IPS DF 6.9 (cell line): Measurements from ENCODE around the gene ADAMTS20.
"Not testable (repeated sequence)": the region's sequence is repeated elsewhere in the genome, so short reads cannot be mapped to it uniquely, and the experiment has no call there.

Experiments used
- DNase-seq: peaks from one replicate; pipeline ENCODE4 v3.0.0-alpha.2; 2013; ENCODE audit warnings: low read depth, low spot score
- H3K27ac ChIP-seq: one replicate; pipeline ENCODE4 v1.5.1; 2013; ENCODE audit warnings: low read length, control low read depth
- H3K27me3 ChIP-seq: 2 replicates; pipeline ENCODE4 v1.6.1; 2013; ENCODE audit warnings: mild to moderate bottlenecking, low read length; ENCODE audit not compliant: control insufficient read depth, insufficient read depth
- H3K36me3 ChIP-seq: 2 replicates; pipeline ENCODE4 v1.6.1; 2013; ENCODE audit warnings: low read length; ENCODE audit not compliant: control insufficient read depth, insufficient read depth
- H3K4me1 ChIP-seq: 2 replicates; pipeline ENCODE4 v1.6.1; 2013; ENCODE audit warnings: low read length; ENCODE audit not compliant: control insufficient read depth, insufficient read depth
- H3K4me3 ChIP-seq: 2 replicates; pipeline ENCODE4 v1.5.1; 2013; ENCODE audit warnings: mild to moderate bottlenecking, low read length
- H3K9me3 ChIP-seq: 2 replicates; pipeline ENCODE4 v1.6.1; 2013; ENCODE audit warnings: low read length, inconsistent platforms; ENCODE audit not compliant: control insufficient read depth, insufficient read depth
- WGBS: extraction: QIAGEN DNeasy Blood & Tissue Kit; methylation state at CpG from one replicate; pipeline ENCODE4 v1.1.7; 2013; ENCODE audit warnings: mixed read lengths, missing lambda C conversion rate; ENCODE audit not compliant: insufficient read length, insufficient coverage; 5-methylcytosine and 5-hydroxymethylcytosine counted together

Gene ADAMTS20

DNA sequence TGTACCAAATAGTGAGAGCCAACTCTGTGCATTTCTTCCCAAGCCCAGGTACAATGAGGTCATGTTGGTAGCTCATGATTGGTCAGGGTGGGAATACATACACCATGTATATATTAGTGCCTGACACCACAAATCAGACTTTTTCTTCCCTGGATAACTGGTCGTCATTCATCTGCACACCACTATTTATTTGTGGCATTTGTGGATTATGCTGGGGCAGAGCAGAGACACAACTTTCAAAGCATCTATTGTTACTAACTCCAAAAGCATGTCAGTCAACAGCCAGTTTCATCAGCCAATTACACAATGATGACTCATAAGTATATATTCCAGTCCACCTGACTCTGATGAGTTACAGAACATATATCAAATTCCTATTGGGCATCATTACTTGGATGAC is 181.7 kb downstream of the ADAMTS20 start:
- WGBS: no CpG with 5 or more reads among the region's 1 CpG
- Histone ChIP-seq H3K36me3 (no peaks in the 10 kb centered on the region), H3K4me3 (no peak overlapping the region), H3K9me3 (no peaks in the 10 kb centered on the region), H3K27me3 (no peaks in the 10 kb centered on the region), H3K4me1 (no peaks in the 10 kb centered on the region), H3K27ac (no peak overlapping the region)
- DNase-seq: no peak

DNA sequence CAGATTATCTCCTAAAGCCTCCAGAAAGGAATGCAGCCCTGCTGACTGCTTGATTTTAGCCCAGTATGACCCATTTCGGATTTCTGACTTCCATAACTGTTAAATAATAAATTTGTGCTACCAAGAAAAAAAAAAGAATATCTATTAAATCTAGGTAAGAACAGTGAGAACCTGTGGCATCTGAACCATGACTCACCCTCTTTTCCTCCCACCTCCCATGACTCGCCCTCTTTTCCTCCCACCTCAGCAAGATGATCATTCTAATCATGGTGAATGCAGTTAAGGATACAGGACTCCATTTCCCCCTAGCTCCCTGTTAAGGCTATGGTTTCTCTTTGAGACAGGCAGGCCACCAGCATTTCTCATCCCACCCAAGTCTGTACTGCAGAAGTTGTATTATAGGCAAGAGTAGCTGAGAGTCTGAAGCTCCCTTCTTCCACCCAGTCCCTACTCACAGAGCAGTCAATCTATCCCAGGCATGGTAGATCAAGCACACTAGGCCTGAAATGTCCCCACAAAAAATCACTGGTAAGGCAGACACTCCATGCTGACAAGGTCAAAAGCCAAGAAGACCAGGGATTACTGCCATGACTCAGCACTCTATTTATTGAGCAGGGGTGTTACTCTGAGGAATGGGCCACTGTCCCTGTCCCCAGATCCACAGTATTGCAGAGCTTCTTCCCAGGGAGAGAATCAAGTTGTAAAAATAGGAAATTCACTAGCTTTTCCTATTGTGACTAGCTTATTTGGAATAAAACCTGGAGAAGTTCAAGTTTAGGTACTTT is 188.9 kb downstream of the ADAMTS20 start:
- WGBS: no CpG with 5 or more reads among the region's 2 CpGs
- H3K9me3 ChIP-seq: no peaks in the 10 kb centered on the region
- no peak overlapping the region for H3K4me3 ChIP-seq
- no peaks in the 10 kb centered on the region for H3K27me3 ChIP-seq
- H3K36me3 ChIP-seq: no peaks in the 10 kb centered on the region
- H3K4me1 ChIP-seq: no peaks in the 10 kb centered on the region
- no peak overlapping the region for H3K27ac ChIP-seq
- no peak for DNase-seq

DNA sequence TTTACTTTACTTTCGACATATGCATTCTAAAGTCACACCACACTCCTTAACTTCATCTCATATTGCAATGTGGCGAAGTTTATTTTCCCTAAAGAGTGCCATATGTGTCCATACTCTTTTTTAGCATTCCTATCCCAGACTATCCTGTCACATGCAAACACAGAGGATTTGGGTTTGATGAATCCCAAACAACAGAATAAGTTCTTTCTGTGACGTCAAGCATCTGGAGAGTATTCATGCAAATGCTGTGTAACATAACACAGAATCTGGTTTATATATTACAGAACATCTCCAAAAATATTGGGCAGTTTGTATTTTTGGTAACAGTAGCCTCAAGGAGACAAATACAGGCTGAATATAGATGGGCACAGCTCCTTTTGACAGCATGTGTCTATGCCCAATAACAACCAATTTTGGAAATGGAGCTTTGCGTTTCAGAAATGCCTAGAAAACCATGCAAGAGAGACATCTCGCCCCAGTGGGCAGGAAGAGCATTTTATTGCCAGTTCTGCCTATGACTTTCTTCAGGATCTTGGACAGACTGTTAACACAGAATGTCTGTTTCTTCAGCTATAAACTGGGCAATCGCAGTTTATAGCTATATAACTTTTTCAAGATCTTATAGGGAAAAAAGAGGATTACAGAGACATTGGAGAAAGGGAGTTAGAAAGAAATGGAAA is 190.8 kb downstream of the ADAMTS20 start:
- Histone ChIP-seq H3K4me3 (no peak overlapping the region), H3K4me1 (no peaks in the 10 kb centered on the region), H3K36me3 (no peaks in the 10 kb centered on the region), H3K27ac (no peak overlapping the region), H3K9me3 (no peaks in the 10 kb centered on the region), H3K27me3 (no peaks in the 10 kb centered on the region)
- no CpG with 5 or more reads among the region's 6 CpGs for WGBS
- DNase-seq: no peak

DNA sequence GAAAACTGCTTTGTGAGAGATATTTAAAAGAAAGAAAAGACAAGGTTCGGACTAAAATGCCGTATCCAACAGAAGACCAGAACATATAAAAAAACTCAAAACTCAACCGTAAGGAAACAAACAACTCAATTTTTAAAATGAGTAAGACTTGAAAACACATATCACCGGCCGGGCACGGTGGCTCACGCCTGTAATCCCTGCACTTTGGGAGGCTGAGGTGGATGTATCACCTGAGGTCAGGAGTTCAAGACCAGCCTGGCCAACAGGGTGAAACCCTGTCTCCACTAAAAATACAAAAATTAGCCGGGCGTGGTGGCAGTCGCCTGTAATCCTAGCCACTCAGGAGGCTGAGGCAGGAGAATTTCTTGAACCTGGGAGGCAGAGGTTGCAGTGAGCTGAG is 192.0 kb downstream of the ADAMTS20 start:
- H3K27me3 ChIP-seq, H3K36me3 ChIP-seq, H3K4me1 ChIP-seq, H3K27ac ChIP-seq, H3K9me3 ChIP-seq, H3K4me3 ChIP-seq, DNase-seq: not testable (repeated sequence)
- no CpG with 5 or more reads among the region's 10 CpGs for WGBS

DNA sequence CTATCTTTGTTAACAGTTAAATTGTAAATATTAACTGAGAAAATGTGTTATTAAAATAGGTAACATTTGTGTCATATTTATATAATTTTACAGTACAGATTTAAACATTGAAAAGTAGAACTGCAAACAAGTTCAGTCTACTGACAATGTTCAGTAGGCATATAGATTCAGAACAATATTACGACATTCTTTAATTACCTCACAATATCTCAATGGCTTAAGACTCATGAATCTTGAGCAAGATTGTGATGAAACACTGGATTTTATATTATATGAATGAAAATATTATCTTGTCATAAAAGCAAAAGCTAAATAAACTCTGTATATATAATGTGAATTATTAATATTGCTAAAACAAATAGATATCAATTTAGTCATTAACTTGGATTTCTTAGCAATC is 194.9 kb downstream of the ADAMTS20 start:
- Histone ChIP-seq H3K27me3 (no peaks in the 10 kb centered on the region), H3K9me3 (no peaks in the 10 kb centered on the region), H3K27ac (no peak overlapping the region), H3K4me1 (no peaks in the 10 kb centered on the region), H3K36me3 (no peaks in the 10 kb centered on the region), H3K4me3 (no peak overlapping the region)
- WGBS: no CpG with 5 or more reads among the region's 1 CpG
- DNase-seq: no peak

DNA sequence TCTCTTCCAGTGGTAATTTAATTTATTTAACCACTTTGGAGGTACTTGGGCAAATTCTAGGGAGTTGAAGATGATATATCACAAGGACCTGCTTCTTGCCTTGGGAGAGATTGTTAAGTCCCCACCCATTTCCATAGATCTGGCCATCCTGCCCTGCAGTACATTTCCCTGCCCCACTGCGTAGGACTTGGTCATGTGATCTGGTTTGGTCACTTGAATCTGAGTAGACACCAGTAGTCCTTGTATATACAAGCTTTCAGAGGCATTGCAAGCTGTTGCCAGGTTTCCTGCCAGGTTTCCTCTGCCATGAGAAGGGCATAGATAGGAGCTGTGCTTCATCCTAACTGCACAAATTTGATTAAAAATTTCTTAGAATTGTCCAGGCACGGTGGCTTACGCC is 200.0 kb downstream of the ADAMTS20 start:
- DNase-seq: no peak
- Histone ChIP-seq H3K36me3 (no peaks in the 10 kb centered on the region), H3K9me3 (no peaks in the 10 kb centered on the region), H3K4me1 (no peaks in the 10 kb centered on the region), H3K4me3 (no peak overlapping the region), H3K27ac (no peak overlapping the region), H3K27me3 (no peaks in the 10 kb centered on the region)
- WGBS: no CpG with 5 or more reads among the region's 3 CpGs

DNA sequence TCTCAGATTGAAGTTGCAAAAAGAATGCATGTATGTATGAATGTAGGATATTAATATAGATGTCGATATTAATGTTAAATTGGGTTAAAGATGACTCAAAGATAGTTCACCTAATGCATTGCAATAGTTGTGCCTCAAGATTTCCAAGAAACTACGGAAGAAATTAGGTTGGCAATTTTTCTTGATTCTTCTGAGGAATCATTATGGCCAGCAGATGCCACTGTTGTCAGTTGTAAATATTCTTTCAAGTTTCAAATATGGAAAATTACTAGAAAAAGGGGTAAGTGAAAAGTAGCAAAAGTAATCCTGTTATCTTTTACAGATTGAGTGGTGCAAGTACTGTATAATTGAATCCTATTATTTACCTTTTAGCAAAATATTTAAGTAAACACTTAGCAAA is 202.1 kb downstream of the ADAMTS20 start:
- WGBS: 100% methylated on average over 1 of the region's 2 CpGs
- no peak for DNase-seq
- H3K27me3 ChIP-seq: no peaks in the 10 kb centered on the region
- H3K4me3 ChIP-seq: no peak overlapping the region
- H3K27ac ChIP-seq: no peak overlapping the region
- no peaks in the 10 kb centered on the region for H3K4me1 ChIP-seq
- H3K9me3 ChIP-seq: no peaks in the 10 kb centered on the region; the same call in 1 of the 2 replicates
- no peaks in the 10 kb centered on the region for H3K36me3 ChIP-seq

DNA sequence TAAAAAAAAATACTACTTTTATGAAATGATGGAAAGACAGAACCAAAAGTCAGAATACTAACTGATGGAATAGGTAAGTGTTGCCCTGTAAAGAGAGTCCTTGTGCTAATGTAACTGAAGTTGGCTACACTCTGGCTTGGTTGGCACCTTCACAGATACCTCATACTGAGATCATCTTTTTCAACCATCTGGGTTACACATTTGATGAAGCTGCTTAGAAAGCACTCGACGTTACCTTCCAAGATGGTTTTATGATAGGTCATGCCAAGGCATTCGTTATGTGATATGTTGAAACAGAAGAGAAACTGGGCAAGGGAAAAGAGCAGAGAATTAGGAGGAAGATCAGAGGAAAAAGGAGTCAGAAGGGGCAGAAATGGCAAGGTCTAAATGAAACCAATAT is 203.8 kb downstream of the ADAMTS20 start:
- no CpG with 5 or more reads among the region's 3 CpGs for WGBS

DNA sequence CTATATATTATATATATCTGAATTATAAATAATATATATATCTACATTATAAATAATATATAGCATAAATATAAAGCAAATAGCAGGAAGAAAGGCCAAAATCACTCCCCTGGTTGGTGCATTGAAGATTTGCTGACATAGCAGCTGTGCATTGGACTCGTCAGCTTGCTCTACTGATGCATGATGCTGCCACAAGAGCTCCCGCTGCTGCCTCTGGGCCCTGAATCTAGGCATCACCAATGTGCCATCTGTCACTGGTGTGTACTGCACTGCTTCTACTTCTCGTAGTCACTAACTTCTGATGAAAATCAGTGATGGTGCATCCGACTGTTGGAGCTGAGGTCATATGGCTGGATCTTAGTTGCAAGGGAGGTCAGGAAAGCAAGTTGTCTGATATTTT is 205.0 kb downstream of the ADAMTS20 start:
- no peaks in the 10 kb centered on the region for H3K4me1 ChIP-seq
- no peaks in the 10 kb centered on the region for H3K36me3 ChIP-seq
- H3K27me3 ChIP-seq: no peaks in the 10 kb centered on the region
- H3K4me3 ChIP-seq: no peak overlapping the region
- no peak for DNase-seq
- H3K9me3 ChIP-seq: no peaks in the 10 kb centered on the region; the same call in 1 of the 2 replicates
- no CpG with 5 or more reads among the region's 4 CpGs for WGBS
- H3K27ac ChIP-seq: no peak overlapping the region

More for the DNA sequence above, 203.8 kb downstream of the ADAMTS20 start:
- no peak overlapping the region for H3K4me3 ChIP-seq
- H3K9me3 ChIP-seq: no peaks in the 10 kb centered on the region; the same call in 1 of the 2 replicates
- no peaks in the 10 kb centered on the region for H3K36me3 ChIP-seq
- no peak overlapping the region for H3K27ac ChIP-seq
- no peak for DNase-seq
- no peaks in the 10 kb centered on the region for H3K27me3 ChIP-seq
- H3K4me1 ChIP-seq: no peaks in the 10 kb centered on the region

DNA sequence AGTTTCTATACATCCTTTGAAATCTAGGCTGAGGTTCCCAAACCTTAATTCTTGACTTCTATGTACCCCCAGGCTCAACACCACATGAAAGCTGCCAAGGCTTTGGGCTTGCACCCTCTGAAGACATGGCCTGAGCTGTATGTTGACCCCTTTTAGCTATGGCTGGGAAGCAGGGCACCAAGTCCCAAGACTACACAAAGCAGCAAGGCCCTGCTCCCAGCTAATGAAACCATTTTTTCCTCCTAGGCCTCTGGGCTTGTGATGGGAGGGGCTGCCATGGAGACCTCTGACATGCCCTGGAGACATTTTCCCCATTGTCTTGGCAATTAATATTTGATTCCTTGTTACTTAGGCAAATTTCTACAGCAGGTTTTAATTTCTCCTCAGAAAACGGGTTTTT is 207.0 kb downstream of the ADAMTS20 start:
- no CpG with 5 or more reads among the region's 1 CpG for WGBS
- no peaks in the 10 kb centered on the region for H3K27me3 ChIP-seq

More for the DNA sequence above, 207.0 kb downstream of the ADAMTS20 start:
- Histone ChIP-seq H3K27ac (no peak overlapping the region), H3K4me1 (no peaks in the 10 kb centered on the region), H3K36me3 (no peaks in the 10 kb centered on the region), H3K9me3 (no peaks in the 10 kb centered on the region; the same call in 1 of the 2 replicates), H3K4me3 (no peak overlapping the region)
- DNase-seq: no peak
